B cell (primary cell): ENCODE measurements around the gene TRPV5. TPM values are rescaled to one million over a fixed set of nuclear protein-coding genes. Genes with fewer than 3 reads are reported as not detected.

ENCODE experiments used
- ATAC-seq: fragments of 200-7000 bp; cut with Tn5 transposase; one replicate; pipeline ENCODE4 v1.10.0; 2021; ENCODE audit warnings: low read depth, mild to moderate bottlenecking, moderate number of reproducible peaks, moderate library complexity
- CTCF ChIA-PET: fragments of 350-600 bp; sonication (Branson Sonifier 250); formaldehyde crosslinking; loops from one replicate; lab custom pipeline; 2021; ENCODE audit warnings: antibody characterized with exemption, inconsistent platforms; lab: Charles Lee
- POLR2A ChIA-PET: fragments of 350-600 bp; sonication (Branson Sonifier 250); formaldehyde crosslinking; loops from one replicate; lab custom pipeline; 2021; ENCODE audit warnings: antibody characterized with exemption; lab: Charles Lee
- DNase-seq: peaks from one replicate; pipeline ENCODE4 v3.0.0; 2013
- H2AFZ ChIP-seq: 2 replicates; pipeline ENCODE4 v1.6.1; 2012; ENCODE audit warnings: mild to moderate bottlenecking, low read depth, low read length; ENCODE audit not compliant: insufficient read depth, poor library complexity, severe bottlenecking
- H3K27ac ChIP-seq, 2 donors: 1 replicate in 1 of 2; 2 replicates in 1 of 2; pipeline ENCODE4 v1.5.1; 2012 to 2013; ENCODE audit warnings: low read length in 2 of 2, mild to moderate bottlenecking in 2 of 2, moderate library complexity in 1 of 2
- H3K27me3 ChIP-seq, 4 experiments: fragments of 200-600 bp in 1 of 4; sonication (generic) in 1 of 4; replicated peaks in 1 of 4; 1 replicate in 2 of 4; 2 replicates in 2 of 4; pipeline versions ENCODE4 v1.6.1 to v1.7.0; 2013 to 2016; ENCODE audit warnings: low read length in 3 of 4, mild to moderate bottlenecking in 2 of 4, mixed read lengths in 1 of 4, moderate library complexity in 1 of 4; ENCODE audit not compliant: insufficient read depth in 4 of 4, control insufficient read depth in 3 of 4; ENCODE audit errors: control extremely low read depth in 1 of 4
- H3K36me3 ChIP-seq, 2 experiments: replicated peaks in 1 of 2; 1 replicate in 1 of 2; 2 replicates in 1 of 2; pipeline versions ENCODE4 v1.6.1 to v1.7.1; 2013; ENCODE audit warnings: low read length in 1 of 2; ENCODE audit not compliant: insufficient read depth in 2 of 2, control insufficient read depth in 1 of 2; ENCODE audit errors: control extremely low read depth in 1 of 2, extremely low read depth in 1 of 2
- H3K4me1 ChIP-seq, 2 donors: fragments of 200-600 bp in 1 of 2; sonication (generic) in 1 of 2; 1 replicate in 1 of 2; 2 replicates in 1 of 2; pipeline versions ENCODE4 v1.5.1 to v1.6.1; 2013 to 2017; ENCODE audit warnings: low read length in 2 of 2; ENCODE audit not compliant: control insufficient read depth in 2 of 2, insufficient read depth in 2 of 2
- H3K4me2 ChIP-seq: replicated peaks from 2 replicates; pipeline ENCODE3; 2012; ENCODE audit warnings: mild to moderate bottlenecking, low read depth, low read length; ENCODE audit not compliant: poor library complexity, severe bottlenecking
- H3K4me3 ChIP-seq, 5 experiments: fragments of 200-600 bp in 1 of 5; sonication (generic) in 1 of 5; 1 replicate in 3 of 5; 2 replicates in 2 of 5; pipeline versions ENCODE4 v1.5.1 to v1.7.0; 2011 to 2016; ENCODE audit warnings: low read length in 4 of 5, mild to moderate bottlenecking in 4 of 5, low read depth in 2 of 5, control low read depth in 1 of 5, moderate library complexity in 1 of 5; ENCODE audit not compliant: insufficient read depth in 1 of 5; ENCODE audit errors: control extremely low read depth in 1 of 5, extremely low read depth in 1 of 5
- H3K79me2 ChIP-seq: fragments of 200-600 bp; sonication (generic); one replicate; pipeline ENCODE4 v1.6.0; 2016; ENCODE audit warnings: low read length; ENCODE audit not compliant: control insufficient read depth, insufficient read depth
- H3K9ac ChIP-seq: fragments of 200-600 bp; sonication (generic); 2 replicates; pipeline ENCODE4 v1.6.1; 2017; ENCODE audit warnings: mild to moderate bottlenecking, low read length, moderate library complexity
- H3K9me3 ChIP-seq, 3 donors: one replicate each; pipeline versions ENCODE4 v1.6.1 to v1.7.1; 2013; ENCODE audit warnings: low read length in 2 of 3; ENCODE audit not compliant: control insufficient read depth in 2 of 3, insufficient read depth in 1 of 3; ENCODE audit errors: control extremely low read depth in 1 of 3
- H4K20me1 ChIP-seq: 2 replicates; pipeline ENCODE4 v1.6.0; 2012; ENCODE audit warnings: mild to moderate bottlenecking, low read length; ENCODE audit not compliant: insufficient read depth, control insufficient read depth, poor library complexity, severe bottlenecking
- H3K27ac Mint-ChIP-seq: one replicate; pipeline ENCODE4 v1.8.0; 2021; ENCODE audit warnings: mixed read lengths
- H3K27me3 Mint-ChIP-seq: one replicate; pipeline ENCODE4 v1.8.0; 2021; ENCODE audit warnings: mixed read lengths
- H3K4me1 Mint-ChIP-seq: one replicate; pipeline ENCODE4 v1.8.0; 2021; ENCODE audit warnings: mixed read lengths
- H3K4me3 Mint-ChIP-seq: one replicate; pipeline ENCODE4 v1.8.0; 2021; ENCODE audit warnings: mixed read lengths
- H3K9me3 Mint-ChIP-seq: one replicate; pipeline ENCODE4 v1.8.0; 2022; ENCODE audit warnings: mixed read lengths; ENCODE audit not compliant: insufficient read depth
- EZH2 ChIP-seq: IDR thresholded peaks from 2 replicates; pipeline ENCODE4 v1.6.1; 2012; ENCODE audit warnings: borderline replicate concordance, low read depth, mild to moderate bottlenecking, moderate library complexity, low read length; ENCODE audit not compliant: insufficient read depth, poor library complexity, severe bottlenecking
- WGBS: methylation state at CpG from one replicate; pipeline ENCODE4 v1.1.5; 2013; ENCODE audit warnings: missing lambda C conversion rate; ENCODE audit not compliant: insufficient coverage; 5-methylcytosine and 5-hydroxymethylcytosine counted together
- intact Hi-C: fragments of 100-400 bp; cut with micrococcal nuclease; formaldehyde crosslinking; loops from one replicate; pipeline ENCODE4 v1.10.0; 2022
- polyA plus RNA-seq: library from polyadenylated mRNA; depleted of rRNA; stranded (reverse); fragments of >200 nt; gene quantifications from 2 replicates; pipeline ENCODE4 v1.2.3, GENCODE V29; 2012
- total RNA-seq, 2 donors: library from RNA; stranded (reverse); fragments of 120-200 nt in 1 of 2; gene quantifications; 1 replicate in 1 of 2; 2 replicates in 1 of 2; pipeline versions ENCODE4 v1.2.3 to v1.2.4, GENCODE V29; 2013 to 2022
- TF ChIP-seq, protein P1 (sequence below): fragments of 200-600 bp; IDR thresholded peaks from one replicate; pipeline ENCODE4 v1.8.0; 2022; ENCODE audit warnings: antibody characterized with exemption, mild to moderate bottlenecking

TRPV5 gene
- total and polyA plus RNA-seq, 2 donors (not counting 1 experiment from before 2014, with no cell fraction given), result 0.03 TPM; not detected in 1

DNA sequence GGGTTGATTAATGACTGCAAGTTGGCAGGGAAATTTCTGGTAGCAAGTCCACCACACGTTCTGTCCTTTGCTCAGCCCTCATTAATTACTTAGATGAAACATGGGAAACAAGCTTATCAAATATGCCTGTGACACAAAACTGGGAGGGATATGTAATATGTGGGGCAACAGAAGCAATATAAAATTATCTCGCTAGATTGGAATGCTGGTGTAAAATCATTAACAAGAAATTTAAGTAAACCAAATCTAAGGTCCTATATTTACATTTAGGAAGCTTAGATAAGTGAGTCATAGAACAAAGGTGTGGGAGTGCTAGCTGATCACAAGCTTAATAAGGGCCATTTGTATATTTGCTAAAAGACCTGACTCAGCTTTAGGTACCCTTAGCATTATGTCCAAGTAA lies 23.5 kb downstream of the TRPV5 start:
- Mint-ChIP-seq H3K4me1 (no peaks in the 10 kb centered on the region), H3K4me3 (no peak overlapping the region), H3K27ac (no peak overlapping the region), H3K9me3 (no peaks in the 10 kb centered on the region), H3K27me3 (peaks cover 45% of the 10 kb centered on the region)
- ChIA-PET CTCF (interaction anchor here (0.8 to 3.6 kb wide), 9 partner anchors 9 to 305 kb away, joined by 3 to 21 read pairs (median 4); no protein-coding TSS in a partner anchor), POLR2A (no interaction called here)
- DNase-seq (no peak), ATAC-seq (no peak)
- intact Hi-C loops, result no loop called here
- Histone ChIP-seq H3K36me3 (no peaks in the 10 kb centered on the region), H3K4me2 (no peak overlapping the region), H3K9me3 (peaks cover 0 to 3% (median 2%) of the 10 kb centered on the region in 3 donors), H3K9ac (no peak overlapping the region), H3K79me2 (no peaks in the 10 kb centered on the region), H3K4me1 (no peaks in the 10 kb centered on the region), H3K27me3 (peaks cover 0 to 9% (median 3%) of the 10 kb centered on the region in 4 experiments), H3K4me3 (no peak overlapping the region), H2AFZ (no peak overlapping the region), H3K27ac (no peak overlapping the region), H4K20me1 (no peaks in the 10 kb centered on the region)
- WGBS, result no CpG with 5 or more reads among the region's 2 CpGs
- TF ChIP-seq, protein P1, sequence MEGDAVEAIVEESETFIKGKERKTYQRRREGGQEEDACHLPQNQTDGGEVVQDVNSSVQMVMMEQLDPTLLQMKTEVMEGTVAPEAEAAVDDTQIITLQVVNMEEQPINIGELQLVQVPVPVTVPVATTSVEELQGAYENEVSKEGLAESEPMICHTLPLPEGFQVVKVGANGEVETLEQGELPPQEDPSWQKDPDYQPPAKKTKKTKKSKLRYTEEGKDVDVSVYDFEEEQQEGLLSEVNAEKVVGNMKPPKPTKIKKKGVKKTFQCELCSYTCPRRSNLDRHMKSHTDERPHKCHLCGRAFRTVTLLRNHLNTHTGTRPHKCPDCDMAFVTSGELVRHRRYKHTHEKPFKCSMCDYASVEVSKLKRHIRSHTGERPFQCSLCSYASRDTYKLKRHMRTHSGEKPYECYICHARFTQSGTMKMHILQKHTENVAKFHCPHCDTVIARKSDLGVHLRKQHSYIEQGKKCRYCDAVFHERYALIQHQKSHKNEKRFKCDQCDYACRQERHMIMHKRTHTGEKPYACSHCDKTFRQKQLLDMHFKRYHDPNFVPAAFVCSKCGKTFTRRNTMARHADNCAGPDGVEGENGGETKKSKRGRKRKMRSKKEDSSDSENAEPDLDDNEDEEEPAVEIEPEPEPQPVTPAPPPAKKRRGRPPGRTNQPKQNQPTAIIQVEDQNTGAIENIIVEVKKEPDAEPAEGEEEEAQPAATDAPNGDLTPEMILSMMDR, result no peak
- TF ChIP-seq EZH2, result no peak
